Activated CD8-positive, alpha-beta memory T cell treated with anti-CD3 and anti-CD28 coated beads for 48 hours (primary cell): ENCODE results near the gene PFN2.

Experiments
- DNase-seq, 3 experiments: peaks; one replicate each; pipeline ENCODE4 v3.0.0-alpha.2; 2020; ENCODE audit warnings: low read depth in 2 of 3, low spot score in 2 of 3

PFN2 gene

DNA sequence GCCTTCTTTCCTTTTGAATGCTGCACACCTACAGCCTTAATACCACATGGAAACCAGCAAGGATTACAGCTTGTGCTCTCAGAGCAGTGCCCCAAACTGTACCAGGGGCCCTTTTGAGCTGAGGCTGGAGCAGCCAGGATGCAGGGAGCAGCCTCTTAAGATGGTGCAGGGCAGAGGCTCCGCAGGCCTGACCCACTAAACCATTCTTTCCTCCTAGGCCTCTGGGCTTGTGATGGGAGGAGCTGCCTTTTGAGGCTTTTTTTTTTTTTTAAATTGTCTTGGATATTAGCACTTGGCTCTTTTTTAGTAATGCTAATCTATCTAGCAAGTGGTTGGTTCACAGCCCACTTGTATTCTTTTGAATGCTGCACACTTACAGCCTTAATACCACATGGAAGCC, 37.7 kb downstream of the PFN2 start:
- DNase-seq, result no peak

DNA sequence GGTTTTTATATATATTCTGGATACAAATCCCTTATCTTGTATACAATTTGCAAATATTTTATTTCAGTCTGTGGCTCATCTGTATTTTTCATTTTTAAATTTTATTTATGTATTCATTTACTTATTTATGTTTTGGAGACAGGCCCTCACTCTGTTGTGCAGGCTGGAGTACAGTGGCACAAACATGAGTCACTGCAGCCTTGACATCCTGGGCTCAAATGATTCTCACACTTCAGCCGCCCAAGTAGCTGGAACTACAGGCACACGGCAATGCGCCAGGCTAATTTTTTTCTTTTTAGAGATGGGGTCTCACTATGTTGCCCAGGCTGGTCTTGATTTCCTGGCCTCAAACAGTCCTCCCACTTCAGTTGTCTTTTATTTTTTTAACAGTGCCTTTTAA, 50.6 kb downstream of the PFN2 start:
- DNase-seq, result no peak

DNA sequence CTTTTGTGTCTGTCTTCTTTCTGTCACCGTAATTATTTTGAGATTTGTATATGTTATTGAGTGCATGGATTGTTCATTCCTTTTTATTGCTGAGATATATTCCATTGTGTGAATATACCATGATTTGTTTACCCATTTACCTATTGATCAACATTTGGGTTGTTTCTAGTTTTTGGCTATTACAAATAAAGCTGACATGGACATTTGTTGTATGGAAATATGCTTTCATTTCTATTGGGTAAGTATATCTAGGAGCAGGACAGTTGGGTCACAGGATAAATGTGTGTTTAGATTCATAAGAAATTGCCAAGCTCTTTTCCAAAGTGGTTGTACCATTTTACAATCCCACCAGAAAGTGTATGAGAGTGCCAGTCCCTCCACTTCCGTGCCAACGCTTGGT, 51.2 kb downstream of the PFN2 start:
- DNase-seq, result no peak

DNA sequence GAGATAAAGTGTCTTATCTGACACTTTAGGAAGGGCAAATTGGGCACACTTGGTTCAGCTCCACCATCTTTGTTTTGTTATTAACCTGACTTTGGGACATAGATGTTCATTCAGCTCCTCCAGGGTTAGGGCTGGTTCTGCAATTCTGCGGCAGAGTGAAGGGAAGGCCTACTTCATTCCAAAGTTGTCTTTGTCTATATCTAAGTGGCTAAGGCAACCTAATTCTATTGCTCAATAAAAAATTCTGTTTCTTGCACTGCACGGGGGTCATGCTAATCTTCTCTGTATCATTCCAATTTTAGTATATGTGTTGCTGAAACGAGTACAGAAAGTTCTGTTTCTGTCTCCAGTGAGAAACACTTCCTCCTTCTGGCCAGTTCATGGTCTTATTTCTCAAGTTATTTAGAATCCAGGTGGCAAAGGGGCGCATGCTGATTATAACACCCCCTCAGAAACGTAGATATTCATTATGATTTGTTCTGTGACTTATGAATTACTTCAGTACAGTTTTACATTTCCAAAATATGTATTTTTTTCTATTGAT, 53.5 kb downstream of the PFN2 start:
- no peak for DNase-seq
